GM19395 (cell line): ENCODE measurements around the gene ZSWIM4.

Experiments
- ATAC-seq: cut with Tn5 transposase; IDR thresholded peaks from one replicate; pipeline ENCODE4 v1.9.1; 2021; ENCODE audit warnings: mild to moderate bottlenecking, moderate library complexity; ENCODE audit not compliant: unreplicated experiment

The ZSWIM4 gene

GRCh38 chr19:13831537-13832467 is 36.6 kb downstream of the ZSWIM4 start:
- no peak for ATAC-seq

GRCh38 chr19:13833330-13834243 is 38.3 kb downstream of the ZSWIM4 start:
- peak; percentile 77 for ATAC-seq

- no peak for ATAC-seq
These were observed 39.2 kb downstream of the ZSWIM4 start for GRCh38 chr19:13834244-13835069.

GRCh38 chr19:13835791-13836723 is 40.8 kb downstream of the ZSWIM4 start:
- no peak for ATAC-seq

GRCh38 chr19:13838435-13839129 is 43.3 kb downstream of the ZSWIM4 start:
- no peak for ATAC-seq

- ATAC-seq = no peak
These were observed 44.1 kb downstream of the ZSWIM4 start for GRCh38 chr19:13839130-13839937.

GRCh38 chr19:13839938-13840304 is 44.7 kb downstream of the ZSWIM4 start:
- ATAC-seq = no peak

- ATAC-seq = no peak
These were observed 45.3 kb downstream of the ZSWIM4 start for GRCh38 chr19:13840305-13841085.

GRCh38 chr19:13841086-13841961 is 46.1 kb downstream of the ZSWIM4 start:
- no peak for ATAC-seq

GRCh38 chr19:13841962-13842290 is 46.7 kb downstream of the ZSWIM4 start:
- ATAC-seq = no peak

- no peak for ATAC-seq
These were observed 47.3 kb downstream of the ZSWIM4 start for GRCh38 chr19:13842291-13843103.

GRCh38 chr19:13843104-13843921 is 48.1 kb downstream of the ZSWIM4 start:
- no peak for ATAC-seq

- ATAC-seq = no peak
These were observed 48.9 kb downstream of the ZSWIM4 start for GRCh38 chr19:13844130-13844631.

GRCh38 chr19:13846557-13847406 is 51.5 kb downstream of the ZSWIM4 start:
- ATAC-seq = peak; percentile 59
